Activated CD4-positive, alpha-beta T cell treated with anti-CD3 and anti-CD28 coated beads, Interleukin-10, Interleukin-2, amounts not matched to agents 100 ng/mL and 50 ng/mL, durations not matched to agents 16 hours and 8 hours (primary cell): ENCODE data around the gene TMOD1.
"Not testable (repeated sequence)": the region's sequence is repeated elsewhere in the genome, so short reads cannot be mapped to it uniquely, and the experiment has no call there.

Experiments used
- DNase-seq: peaks from one replicate; pipeline ENCODE4 v3.0.0-alpha.2; 2020

The TMOD1 gene

DNA sequence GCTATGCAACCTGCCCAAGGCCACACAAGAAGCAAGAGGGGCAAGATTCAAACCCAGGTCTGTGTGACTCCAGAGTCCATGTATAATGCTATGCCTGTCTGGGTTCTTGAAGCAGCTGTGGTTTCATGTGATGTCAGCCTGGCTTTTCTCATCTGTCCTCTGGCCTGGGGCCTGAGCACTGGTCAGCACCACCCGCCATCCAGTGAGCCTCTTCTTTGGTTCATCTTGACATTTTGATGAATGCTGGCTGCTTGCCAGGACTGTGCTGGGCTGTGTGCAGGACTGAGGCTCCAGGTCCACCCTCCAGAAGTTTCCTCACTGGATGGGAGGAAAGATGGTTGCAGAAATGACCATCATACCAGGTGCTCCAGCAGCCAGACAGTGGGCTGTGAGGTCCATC is 70.2 kb downstream of the TMOD1 start:
- DNase-seq = no peak

DNA sequence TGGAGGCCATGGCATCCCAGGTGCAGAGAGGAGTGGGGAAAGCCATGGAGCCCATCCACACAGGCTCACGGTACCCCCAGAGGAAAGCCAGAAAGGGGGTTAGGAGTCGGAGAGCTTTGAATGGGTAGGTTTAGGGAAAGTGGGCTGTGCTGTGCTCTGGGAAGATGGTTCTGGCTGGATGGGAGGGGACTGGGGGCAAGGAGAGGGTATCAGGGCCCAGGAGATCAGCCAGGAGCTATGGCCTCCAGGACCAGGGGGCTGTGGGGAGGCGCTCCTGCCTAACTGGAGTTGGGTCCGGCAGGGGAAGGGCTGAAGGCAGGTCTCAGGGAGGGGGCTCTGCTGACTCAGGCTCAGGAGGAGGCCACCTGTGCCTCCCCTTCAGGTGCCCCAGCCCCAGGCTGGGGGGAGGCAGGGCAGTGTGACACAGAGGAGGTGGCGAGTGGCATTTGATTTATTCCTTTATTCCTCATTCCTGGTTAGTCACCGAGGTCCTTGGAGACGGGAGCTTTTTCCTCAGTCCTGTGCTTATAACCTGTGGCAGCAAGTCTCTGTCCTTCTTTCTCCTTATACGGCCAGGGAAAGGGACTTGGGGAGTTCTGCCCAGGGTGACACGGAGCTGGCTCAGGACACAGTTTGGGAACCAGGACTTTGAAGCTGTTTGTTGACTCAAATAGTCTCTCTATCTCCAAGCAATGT is 70.9 kb downstream of the TMOD1 start:
- no peak for DNase-seq

DNA sequence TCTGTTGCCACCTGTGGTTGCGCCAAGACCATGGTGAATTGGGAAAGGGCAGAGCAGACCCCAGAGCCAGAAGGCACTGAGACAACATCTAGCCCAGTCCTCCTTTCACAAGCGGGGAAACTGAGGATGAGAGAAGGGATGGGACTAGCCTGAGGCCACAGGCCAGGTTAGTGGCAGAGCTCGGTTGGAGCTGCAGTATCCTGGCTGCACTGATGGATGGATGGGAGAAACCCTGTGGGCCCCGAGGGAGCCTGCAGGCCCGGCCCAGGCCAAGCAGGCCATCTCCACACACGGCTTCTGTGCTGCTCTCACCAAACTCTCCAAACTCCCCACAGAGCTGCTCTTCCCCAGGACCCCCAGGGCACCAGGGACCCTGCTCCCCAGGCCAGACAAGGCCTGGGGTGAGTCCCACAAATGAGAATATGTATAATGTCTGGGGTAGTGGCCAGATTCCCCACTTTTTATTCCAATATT is 71.5 kb downstream of the TMOD1 start:
- no peak for DNase-seq

DNA sequence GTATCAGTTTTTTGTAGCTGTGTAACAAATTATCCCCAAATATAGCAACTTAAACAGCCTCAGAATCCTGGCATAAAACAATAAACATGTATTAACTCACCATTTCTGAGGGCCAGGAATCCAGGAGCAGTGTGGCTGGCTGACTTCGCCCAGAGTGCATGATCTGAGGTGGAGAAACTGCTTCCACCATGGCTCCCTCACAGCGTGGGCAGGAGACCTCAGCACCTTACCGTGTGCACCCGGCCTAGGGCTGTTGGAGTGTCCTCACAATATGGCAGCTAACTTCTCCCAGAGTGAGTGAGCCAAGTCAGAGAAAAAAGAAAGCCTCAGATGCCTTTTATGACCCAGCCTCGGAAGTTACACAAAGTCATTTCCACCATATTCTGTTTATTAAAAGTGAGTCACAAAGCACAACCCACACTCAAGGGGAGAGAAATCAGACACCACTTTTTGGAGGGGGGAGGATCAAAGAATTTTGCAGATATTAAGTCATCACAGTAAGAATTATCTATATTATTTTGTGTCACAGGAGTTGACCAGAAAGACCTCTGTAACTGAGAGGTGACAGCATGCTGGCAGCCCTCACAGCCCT is 72.1 kb downstream of the TMOD1 start:
- no peak for DNase-seq

DNA sequence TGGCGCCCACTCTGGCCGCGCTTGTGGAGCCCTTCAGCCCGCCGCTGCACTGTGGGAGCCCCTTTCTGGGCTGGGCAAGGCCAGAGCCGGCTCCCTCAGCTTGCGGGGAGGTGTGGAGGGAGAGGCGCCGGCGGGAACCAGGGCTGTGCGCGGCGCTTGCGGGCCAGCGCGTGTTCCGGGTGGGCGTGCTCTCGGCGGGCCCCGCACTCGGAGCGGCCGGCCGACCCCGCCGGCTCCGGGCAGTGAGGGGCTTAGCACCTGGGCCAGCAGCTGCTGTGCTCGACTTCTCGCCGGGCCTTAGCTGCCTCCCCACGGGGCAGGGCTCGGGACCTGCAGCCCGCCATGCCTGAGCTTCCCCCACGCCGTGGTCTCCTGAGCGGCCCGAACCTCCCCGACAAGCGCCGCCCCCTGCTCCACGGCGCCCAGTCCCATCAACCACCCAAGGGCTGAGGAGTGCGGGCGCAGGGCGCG is 72.7 kb downstream of the TMOD1 start:
- not testable (repeated sequence) for DNase-seq

DNA sequence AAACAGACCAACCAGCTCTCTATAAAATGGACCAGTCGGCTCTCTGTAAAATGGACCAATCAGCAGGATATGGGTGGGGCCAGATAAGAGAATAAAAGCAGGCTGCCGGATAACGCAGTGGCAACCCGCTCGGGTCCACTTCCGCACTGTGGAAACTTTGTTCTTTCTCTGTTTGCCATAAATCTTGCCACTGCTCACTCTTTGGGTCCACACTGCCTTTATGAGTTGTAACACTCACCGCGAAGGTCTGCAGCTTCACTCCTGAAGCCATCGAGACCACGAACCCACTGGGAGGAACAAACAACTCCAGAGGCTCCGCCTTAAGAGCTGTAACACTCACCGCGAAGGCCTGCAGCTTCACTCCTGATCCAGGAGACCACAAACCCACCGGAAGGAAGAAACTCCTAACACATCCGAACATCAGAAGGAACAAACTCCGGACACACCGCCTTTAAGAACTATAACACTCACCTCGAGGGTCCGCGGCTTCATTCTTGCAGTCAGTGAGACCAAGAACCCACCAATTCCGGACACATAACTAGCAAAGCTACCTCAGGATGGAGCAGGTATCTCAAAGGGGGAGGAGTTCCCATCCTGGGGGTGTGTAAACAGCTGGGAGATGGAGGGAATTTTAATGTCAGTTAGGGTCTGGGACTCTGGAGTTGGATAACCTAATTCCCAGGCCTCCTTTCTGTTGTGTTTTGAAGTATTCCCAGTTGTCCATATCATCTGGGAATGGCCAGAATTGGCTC is 73.6 kb downstream of the TMOD1 start:
- peak; percentile 24 for DNase-seq

DNA sequence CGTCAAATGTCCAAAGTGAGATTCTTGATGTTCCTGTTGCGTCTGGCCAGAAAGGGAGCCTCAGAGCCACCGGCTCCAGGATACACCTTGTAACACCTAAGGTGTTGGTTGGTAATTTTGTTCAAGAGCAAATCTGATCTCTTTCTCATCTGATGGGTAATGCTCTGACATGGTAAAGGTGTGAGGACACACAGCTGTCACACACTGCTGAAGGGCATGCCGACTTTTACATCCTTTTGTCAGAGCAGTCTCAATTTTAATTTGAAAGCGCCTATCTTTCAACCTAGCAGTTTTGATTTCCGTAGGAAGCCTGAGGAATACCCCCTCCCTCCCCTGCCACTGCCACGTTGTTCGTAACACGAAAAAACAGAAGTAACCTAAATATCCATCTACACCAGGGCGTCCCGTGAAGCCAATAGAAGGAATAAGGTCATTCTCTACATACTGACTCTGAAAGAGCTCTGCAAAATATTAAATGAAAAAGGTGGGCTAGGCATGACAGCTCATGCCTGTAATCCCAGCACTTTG is 74.3 kb downstream of the TMOD1 start:
- no peak for DNase-seq

GRCh38 chr9:97577051-97577450 is 75.6 kb downstream of the TMOD1 start:
- no peak for DNase-seq

DNA sequence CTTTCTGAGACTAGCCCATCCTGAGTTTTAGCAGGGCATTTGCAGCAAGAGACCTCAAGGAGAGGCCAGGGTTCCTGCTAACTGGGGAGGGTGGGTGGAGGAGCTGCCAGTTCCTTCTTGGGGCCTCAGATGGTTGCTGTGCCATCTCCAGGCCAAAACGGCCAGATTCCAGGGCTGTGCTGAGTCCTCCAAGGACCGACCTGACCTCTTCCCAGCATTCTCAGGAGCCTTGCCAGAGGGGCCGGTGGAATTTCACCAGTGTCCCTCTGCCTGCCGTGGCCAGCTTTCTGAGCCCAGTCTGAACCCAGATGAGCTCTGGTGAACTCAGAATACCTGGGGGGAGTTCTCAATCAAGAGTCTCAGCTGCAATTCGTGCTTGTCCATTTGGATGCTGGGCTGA is 77.4 kb downstream of the TMOD1 start:
- DNase-seq = no peak

GRCh38 chr9:97579914-97580313 is 78.4 kb downstream of the TMOD1 start:
- no peak for DNase-seq

GRCh38 chr9:97581590-97581989 is 80.1 kb downstream of the TMOD1 start:
- not testable (repeated sequence) for DNase-seq

GRCh38 chr9:97584778-97585177 is 83.3 kb downstream of the TMOD1 start:
- DNase-seq = not testable (repeated sequence)

GRCh38 chr9:97586909-97587308 is 85.4 kb downstream of the TMOD1 start:
- DNase-seq = not testable (repeated sequence)

- no peak for DNase-seq
Measured at GRCh38 chr9:97591535-97591934, 90.1 kb downstream of the TMOD1 start.

GRCh38 chr9:97592126-97592525 is 90.7 kb downstream of the TMOD1 start:
- DNase-seq = no peak

GRCh38 chr9:97593960-97594359 is 92.5 kb downstream of the TMOD1 start:
- DNase-seq = no peak

DNA sequence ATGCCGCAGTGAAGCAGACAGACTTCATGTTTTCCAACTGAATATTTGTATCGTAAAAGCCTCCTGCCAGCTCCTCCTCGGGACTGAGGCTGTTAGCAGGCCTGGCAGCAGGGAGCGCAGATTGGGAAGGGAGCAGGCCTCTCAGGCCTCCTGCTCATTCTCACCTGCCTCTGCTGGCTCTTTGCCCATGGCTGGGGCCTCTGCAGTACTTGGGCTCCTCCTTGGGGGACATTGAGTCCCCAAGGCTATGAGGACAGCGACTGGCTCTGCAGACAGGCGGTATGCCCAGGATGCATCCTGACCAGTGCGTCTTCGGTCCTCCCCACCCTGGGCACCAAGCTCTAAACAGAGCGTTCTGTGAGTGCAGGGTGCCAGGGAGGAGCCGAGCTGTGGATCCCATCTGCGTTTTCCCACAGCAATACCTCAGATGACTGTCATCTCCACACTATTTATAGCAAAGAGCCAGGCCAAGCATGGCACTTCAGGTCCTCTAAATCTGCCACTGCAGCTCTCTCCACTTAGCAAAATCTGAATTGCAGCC is 93.0 kb downstream of the TMOD1 start:
- DNase-seq = no peak

GRCh38 chr9:97596906-97597305 is 95.4 kb downstream of the TMOD1 start:
- DNase-seq = no peak

DNA sequence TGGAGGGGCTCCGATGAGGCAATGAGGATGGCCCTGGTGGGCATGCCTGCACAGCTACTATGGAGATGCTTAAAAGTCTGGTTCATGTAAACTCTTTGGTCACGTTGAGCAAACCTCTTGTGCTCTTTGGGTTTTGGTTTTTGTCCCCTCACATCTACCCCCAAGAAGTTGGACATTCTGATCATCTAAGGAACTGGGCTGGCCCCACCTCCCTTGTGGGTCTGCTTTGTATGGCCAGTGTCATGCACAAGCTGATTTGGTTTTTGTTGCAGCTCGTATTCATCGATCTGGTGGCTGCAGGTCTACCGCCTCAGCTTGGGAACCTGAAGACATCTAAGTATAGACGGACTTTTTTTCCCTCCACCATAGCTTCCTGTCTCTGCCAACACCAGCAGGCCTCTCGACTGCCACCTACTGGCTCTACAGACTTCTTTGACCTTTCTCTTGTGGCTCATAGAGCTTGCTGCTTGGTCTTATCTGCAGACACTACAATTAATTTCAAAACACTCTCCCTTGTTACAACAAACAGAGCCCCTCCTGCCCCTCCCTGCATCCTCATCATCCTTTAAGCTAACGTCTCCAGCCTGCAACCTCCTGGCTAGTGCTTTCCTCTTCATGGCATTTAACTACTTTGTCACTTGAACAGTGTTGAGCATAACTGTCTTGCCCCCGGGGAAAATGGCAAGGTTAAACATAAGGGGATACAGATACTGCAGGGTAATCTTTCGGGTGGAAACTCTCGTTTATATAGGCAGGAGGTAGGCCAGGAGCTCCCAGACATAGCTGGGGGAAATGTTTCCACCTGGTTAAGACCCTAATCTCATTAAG is 97.2 kb downstream of the TMOD1 start:
- peak; percentile 83 for DNase-seq

- DNase-seq = no peak
Measured at GRCh38 chr9:97599314-97599846, 97.9 kb downstream of the TMOD1 start.

DNA sequence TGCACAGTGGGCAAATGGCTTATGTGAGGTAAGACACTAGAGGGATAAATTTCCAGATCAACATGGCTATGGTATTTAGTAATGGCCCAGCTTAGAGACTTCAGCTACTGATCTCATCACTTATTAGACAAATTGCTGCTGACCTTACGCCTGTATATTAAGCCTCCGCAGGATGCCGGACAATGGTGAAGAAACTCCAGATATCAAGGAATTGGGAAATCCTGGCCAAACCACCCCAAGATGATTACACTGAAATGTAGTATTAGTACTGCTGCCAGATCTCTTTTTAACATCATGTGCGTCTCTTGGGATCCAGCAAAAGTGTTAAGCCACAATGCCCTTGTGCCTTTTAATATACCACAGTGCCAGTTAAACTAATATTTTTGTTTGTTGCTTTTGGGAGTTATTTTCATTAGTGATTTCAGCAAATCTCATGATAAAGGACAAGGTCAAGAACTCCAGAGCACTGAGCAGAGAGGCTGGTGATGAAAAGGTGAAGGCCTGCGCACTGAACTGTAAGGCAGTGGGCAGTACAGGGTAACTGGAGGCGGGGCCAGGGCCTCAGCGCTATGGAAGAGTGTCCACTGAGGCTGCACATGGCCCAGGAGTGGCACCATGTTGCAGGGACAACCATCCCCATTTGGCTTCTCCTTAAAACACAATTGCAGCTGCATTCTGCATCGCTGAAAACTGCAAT is 99.2 kb downstream of the TMOD1 start:
- DNase-seq = no peak
